ENCODE measurements around the gene DNAJB11.
"Not testable (repeated sequence)": the region's sequence is repeated elsewhere in the genome, so short reads cannot be mapped to it uniquely, and the experiment has no call there.

DNAJB11 gene

GRCh38 chr3:186620213-186621092 lies 49.9 kb downstream of the DNAJB11 start:
- DNase-seq, result no peak

DNA sequence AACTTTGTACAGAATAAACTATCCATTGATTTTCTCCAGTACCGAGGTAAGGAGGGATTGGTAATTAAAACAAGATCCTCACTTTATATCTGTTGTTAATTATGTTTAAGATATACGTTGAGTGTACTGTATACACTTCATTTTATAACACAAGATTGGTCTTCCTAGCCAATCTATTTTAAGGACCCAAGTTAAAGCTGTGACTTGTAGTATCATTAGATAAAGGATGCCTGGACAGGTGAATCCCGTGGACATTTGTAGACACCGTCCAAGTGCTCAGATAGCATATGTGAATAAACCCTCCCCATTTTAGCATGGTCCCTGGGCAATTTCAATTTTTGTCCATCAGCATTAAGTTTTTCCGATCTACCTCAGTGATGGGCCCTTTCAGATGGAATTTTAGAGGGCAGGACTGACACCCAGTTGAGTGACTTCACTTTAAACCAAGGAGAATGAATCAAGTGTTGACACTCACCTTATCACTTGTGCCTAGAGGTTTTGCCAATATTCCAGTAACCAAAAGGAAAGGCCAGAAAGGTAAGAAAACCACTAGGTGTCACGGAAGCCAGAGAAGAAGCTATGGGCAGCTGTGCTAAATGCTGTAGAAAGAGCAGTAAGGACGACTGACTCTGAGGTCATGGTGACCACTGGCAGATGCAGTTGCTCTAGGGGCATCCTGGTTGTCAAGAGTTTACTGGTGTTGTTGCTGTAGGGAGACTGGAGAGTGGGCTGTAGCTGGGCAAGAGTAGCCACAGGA lies 51.6 kb downstream of the DNAJB11 start:
- DNase-seq, result no peak

DNA sequence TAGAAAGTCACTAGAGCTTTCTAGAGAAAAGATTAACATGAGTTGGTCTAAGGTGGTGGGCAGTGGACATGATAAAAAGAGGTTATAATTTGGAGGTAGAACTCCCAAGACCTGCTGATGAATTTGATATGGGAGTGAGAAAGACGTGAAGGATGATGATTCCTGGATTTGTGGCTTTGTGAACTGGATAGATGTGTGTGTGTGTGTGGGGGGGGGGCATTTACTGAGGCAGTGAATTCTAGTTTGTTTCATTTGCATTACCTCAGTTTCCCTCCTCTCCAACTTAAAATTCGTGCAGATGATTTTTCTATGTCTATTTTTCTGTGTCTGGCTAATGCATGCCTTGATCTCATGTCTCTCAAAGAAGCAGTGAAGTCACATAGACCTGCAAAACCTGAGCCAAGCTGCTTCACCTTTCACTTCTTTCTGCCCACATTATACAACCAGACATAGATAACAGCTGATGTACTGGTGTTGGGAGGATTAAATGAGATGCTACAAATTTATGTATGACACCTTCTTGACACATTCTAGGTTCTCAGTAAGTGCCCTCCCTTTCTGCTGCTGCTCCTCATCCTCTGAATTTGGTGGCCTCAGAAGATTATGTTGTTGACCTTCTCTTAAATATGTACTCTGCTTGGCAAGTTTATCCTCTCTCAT lies 52.3 kb downstream of the DNAJB11 start:
- no peak for DNase-seq

GRCh38 chr3:186624598-186624997 lies 54.1 kb downstream of the DNAJB11 start:
- no peak for DNase-seq

- no peak for DNase-seq
Observed at GRCh38 chr3:186625600-186626042, 55.1 kb downstream of the DNAJB11 start.

DNA sequence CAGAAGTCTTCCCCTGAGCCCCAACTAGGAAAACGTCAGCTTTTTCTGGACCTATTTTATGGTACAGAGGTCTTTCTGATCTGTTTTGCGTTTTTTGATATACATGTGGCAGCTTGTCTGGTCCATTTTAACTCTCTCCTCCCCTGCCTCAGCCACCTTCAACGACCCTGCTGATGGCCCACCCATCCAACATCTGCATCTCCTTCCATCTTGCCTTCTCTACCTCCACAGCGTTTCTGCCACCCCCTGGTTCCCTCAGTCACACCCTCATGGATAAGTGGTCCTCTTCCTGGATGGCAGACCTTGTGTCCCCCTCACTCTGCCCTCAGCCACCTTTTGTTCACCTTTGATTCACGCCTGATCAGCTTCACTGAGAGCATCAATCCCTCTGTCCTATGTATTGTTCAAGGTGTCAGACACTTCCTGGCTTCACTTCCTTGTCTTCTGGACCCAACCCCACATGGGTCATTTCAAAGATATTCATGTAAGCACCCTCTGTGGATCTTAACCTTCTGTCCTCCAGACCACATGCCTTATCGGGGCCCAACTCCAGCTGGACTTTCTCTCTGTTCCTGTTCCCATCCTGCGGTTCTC lies 55.8 kb downstream of the DNAJB11 start:
- no peak for DNase-seq

DNA sequence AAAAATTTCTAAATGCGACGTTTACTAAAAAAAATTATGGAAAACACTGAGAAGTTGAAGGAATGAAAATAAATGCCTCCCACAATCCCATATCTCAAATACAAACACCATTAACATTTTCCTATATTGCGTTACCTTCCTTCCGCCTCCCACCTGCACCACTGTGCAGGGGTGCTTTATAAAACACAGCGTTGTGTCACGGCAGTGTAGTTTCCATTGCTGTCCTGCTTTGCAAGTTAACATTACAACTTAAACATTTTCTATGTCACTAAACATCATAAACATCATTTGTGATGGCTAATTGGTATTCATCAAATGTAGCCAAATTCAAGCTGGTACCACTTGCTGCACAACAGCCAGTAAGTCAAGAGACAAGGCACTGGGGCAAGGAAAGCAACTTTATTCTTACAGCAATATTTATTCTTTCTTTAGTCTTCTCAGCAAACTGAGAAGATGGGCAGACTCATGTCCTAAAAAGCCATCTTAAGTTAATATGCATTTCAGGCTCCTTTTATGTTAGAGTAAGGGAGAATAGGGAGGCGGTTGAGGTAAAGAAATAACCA lies 57.4 kb downstream of the DNAJB11 start:
- DNase-seq, result no peak

GRCh38 chr3:186628756-186629155 lies 58.2 kb downstream of the DNAJB11 start:
- no peak for DNase-seq

DNA sequence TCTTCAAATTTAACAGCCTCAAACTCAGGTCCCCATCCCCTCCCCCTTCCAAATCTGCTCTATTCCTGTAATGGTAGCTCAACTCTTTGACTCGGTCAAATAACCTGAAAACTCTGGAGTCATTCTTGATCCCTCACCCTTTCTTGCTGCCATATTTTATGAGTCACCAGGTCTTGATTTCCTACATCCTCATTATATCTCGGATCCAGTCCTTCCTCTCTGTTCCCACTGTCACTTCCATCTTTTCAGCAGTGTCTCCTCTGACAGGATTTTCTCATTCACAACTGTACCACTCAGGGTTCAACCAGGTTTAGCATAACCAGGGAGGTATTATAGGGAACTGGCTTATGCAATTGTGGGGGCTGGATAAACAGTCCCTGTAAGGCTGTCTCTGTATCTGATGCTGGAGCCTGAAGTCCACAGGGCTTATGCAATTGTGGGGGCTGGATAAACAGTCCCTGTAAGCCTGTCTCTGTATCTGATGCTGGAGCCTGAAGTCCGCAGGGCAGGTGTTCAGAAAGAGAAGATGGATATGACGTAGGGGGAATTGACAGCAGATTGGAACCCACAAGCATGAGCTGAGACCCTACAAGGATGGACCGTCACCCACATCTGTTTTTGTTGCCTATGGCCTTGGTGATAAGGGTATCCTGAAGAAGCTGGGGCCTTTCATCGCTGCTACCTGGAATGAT lies 60.6 kb downstream of the DNAJB11 start:
- no peak for DNase-seq

DNA sequence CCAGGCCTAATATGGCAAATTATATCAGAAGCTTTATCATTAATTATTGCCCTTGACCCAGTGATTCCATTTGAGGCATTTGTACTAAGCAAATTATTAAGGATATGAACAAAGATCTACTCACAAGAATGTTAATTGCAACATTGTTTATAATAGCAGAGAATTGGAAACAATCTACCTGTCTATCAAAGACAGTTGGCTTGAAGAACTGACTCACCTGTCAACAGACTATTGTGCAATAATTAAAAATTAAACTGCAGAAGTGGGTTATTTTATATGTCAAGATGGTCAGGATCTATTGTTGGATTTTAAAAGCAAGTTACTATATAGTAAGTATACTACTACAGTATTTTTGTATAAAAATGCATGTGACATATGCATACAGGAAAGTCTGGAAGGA lies 63.0 kb downstream of the DNAJB11 start:
- DNase-seq, result no peak

- DNase-seq, result not testable (repeated sequence)
Observed at GRCh38 chr3:186634207-186634606, 63.7 kb downstream of the DNAJB11 start.
